GM12878 (cell line): Measurements from ENCODE around the gene CEP89. TPM values are rescaled to one million over a fixed set of nuclear protein-coding genes. Genes with fewer than 3 reads are reported as not detected.

ENCODE experiments used
- ATAC-seq: fragments of 200-7000 bp; cut with Tn5 transposase; 3 replicates; pipeline ENCODE4 v1.9.1; 2020; ENCODE audit warnings: mild to moderate bottlenecking, moderate library complexity
- BruUV-seq: library from RNA; stranded (reverse); fragments of 400-500 nt; replicated peaks from 2 replicates; lab custom pipeline; 2021; lab: Mats Ljungman, UMichigan
- CTCF ChIA-PET: fragments of 300-600 bp; sonication (Branson Sonifier 250); formaldehyde crosslinking; extraction: SDS; loops from one replicate; lab custom pipeline; 2021; ENCODE audit warnings: inconsistent platforms; lab: Yijun Ruan, JAX
- POLR2A ChIA-PET: fragments of 350-600 bp; formaldehyde crosslinking; extraction: SDS; loops from one replicate; lab custom pipeline; 2021; ENCODE audit warnings: inconsistent platforms; lab: Charles Lee
- RAD21 ChIA-PET: fragments of 300-600 bp; sonication (Branson Sonifier 250); formaldehyde crosslinking; loops from one replicate; lab custom pipeline; 2023; ENCODE audit warnings: antibody characterized with exemption; ENCODE audit not compliant: unreplicated experiment; lab: Charles Lee
- SMC1A ChIA-PET: fragments of 300-600 bp; sonication (Branson Sonifier 250); formaldehyde crosslinking; loops from one replicate; lab custom pipeline; 2023; ENCODE audit not compliant: unreplicated experiment, uncharacterized antibody; lab: Charles Lee
- DNase-seq: peaks from one replicate; pipeline ENCODE4 v3.0.0-alpha.2; 2011; ENCODE audit warnings: low read depth, low spot score
- FAIRE-seq: peaks from 3 replicates; lab custom pipeline; 2011; peaks lifted over from hg19 to GRCh38; lab: Jason Lieb, UNC
- H2AFZ ChIP-seq: 2 replicates; pipeline ENCODE4 v1.6.0; 2011; ENCODE audit warnings: low read depth, low read length, control low read depth; ENCODE audit not compliant: control insufficient read depth
- H3K27ac ChIP-seq: 2 replicates; pipeline ENCODE4 v1.5.1; 2011; ENCODE audit warnings: control low read depth; ENCODE audit not compliant: control insufficient read depth, insufficient read depth
- H3K27me3 ChIP-seq, 2 experiments: replicated peaks in 1 of 2; 2 replicates each; pipeline versions ENCODE4 v1.6.0 to v1.6.1; 2011; ENCODE audit warnings: low read length in 1 of 2; ENCODE audit not compliant: control insufficient read depth in 2 of 2, insufficient read depth in 2 of 2
- H3K36me3 ChIP-seq, 2 experiments: 2 replicates each; pipeline ENCODE4 v1.5.1; 2011; ENCODE audit warnings: low read length in 1 of 2; ENCODE audit not compliant: control insufficient read depth in 2 of 2, insufficient read depth in 2 of 2
- H3K4me1 ChIP-seq: 2 replicates; pipeline ENCODE4 v1.6.1; 2011; ENCODE audit warnings: mild to moderate bottlenecking, low read length, moderate library complexity, mixed read lengths; ENCODE audit not compliant: control insufficient read depth, insufficient read depth
- H3K4me2 ChIP-seq: 2 replicates; pipeline ENCODE4 v1.6.0; 2011; ENCODE audit warnings: control low read depth; ENCODE audit not compliant: control insufficient read depth, insufficient read depth
- H3K4me3 ChIP-seq: fragments of 200-600 bp; sonication (generic); 2 replicates; pipeline ENCODE4 v1.5.1; 2016
- H3K79me2 ChIP-seq: 2 replicates; pipeline ENCODE4 v1.6.0; 2011; ENCODE audit warnings: low read length; ENCODE audit not compliant: control insufficient read depth, insufficient read depth
- H3K9ac ChIP-seq: 2 replicates; pipeline ENCODE4 v1.8.0; 2011; ENCODE audit warnings: low read length, control low read depth, mixed read lengths; ENCODE audit not compliant: control insufficient read depth, insufficient read depth
- H3K9me3 ChIP-seq: replicated peaks from 3 replicates; pipeline ENCODE4 v1.5.1; 2011; ENCODE audit warnings: mild to moderate bottlenecking, low read length; ENCODE audit not compliant: control insufficient read depth, insufficient read depth
- H4K20me1 ChIP-seq: 2 replicates; pipeline ENCODE4 v1.6.0; 2011; ENCODE audit not compliant: control insufficient read depth, insufficient read depth
- HDAC2 ChIP-seq: fragments of 200-600 bp; sonication (generic); IDR thresholded peaks from 2 replicates; pipeline ENCODE4 v1.6.1; 2017
- MXI1 ChIP-seq: fragments of 150-350 bp; IDR thresholded peaks from 2 replicates; pipeline ENCODE4 v1.6.1; 2011; ENCODE audit warnings: low read depth, mild to moderate bottlenecking, inconsistent platforms, low read length, improper control_type of control experiment
- RCOR1 ChIP-seq: conservative IDR thresholded peaks from 2 replicates; pipeline ENCODE4 v1.6.1; 2012; ENCODE audit warnings: low read depth, low read length, improper control_type of control experiment
- RELB ChIP-seq: fragments of 450-650 bp; IDR thresholded peaks from 2 replicates; pipeline ENCODE4 v1.6.1; 2017; ENCODE audit warnings: low read depth, mild to moderate bottlenecking, moderate library complexity
- WGBS: methylation state at CpG from one replicate; pipeline ENCODE4 v1.1.6; 2016; ENCODE audit warnings: low lambda C conversion rate; ENCODE audit not compliant: insufficient replicate concordance, insufficient coverage; ENCODE audit errors: missing lambda C conversion rate; 5-methylcytosine and 5-hydroxymethylcytosine counted together
- in situ Hi-C: fragments of 300-500 bp; cut with MboI; formaldehyde crosslinking; loops from 9 replicates; pipeline ENCODE4 v1.14.3; 2018; ENCODE audit warnings: mixed read lengths
- intact Hi-C: fragments of 100-400 bp; cut with micrococcal nuclease; formaldehyde crosslinking; loops from one replicate; pipeline ENCODE4 v1.14.2; 2022; ENCODE audit not compliant: unreplicated experiment
- polyA plus RNA-seq, 11 experiments: library from polyadenylated mRNA; depleted of rRNA in 4 of 11; unstranded in 6 of 11; stranded (reverse) in 5 of 11; fragments of >200 nt; fragmentation: Nextera tagmentation in 4 of 11; fragmentation: Illumina TruSeq in 1 of 11; extraction: Ambion mirVana in 4 of 11; extraction: Trizol in 1 of 11; gene quantifications; 1 replicate in 1 of 11; 2 replicates in 10 of 11; pipeline versions ENCODE4 v1.2.1 to v1.2.3, GENCODE V29; 2011 to 2016; ENCODE audit warnings: inconsistent platforms in 2 of 11, missing spikeins in 2 of 11, low read depth in 1 of 11
- total RNA-seq, 4 experiments: library from RNA; depleted of rRNA in 3 of 4; stranded (reverse); fragments of >200 nt in 3 of 4; fragmentation: Illumina TruSeq in 1 of 4; extraction: Trizol in 1 of 4; gene quantifications; 2 replicates each; pipeline versions ENCODE4 v1.2.1 to v1.2.3, GENCODE V29; 2013 to 2021

The CEP89 gene
- total and polyA plus RNA-seq, 10 of the 15 experiments (the other 5 are each of a cell fraction or from before 2014, with no cell fraction given), result 6.0 to 19.3 (median 10.2) TPM

DNA sequence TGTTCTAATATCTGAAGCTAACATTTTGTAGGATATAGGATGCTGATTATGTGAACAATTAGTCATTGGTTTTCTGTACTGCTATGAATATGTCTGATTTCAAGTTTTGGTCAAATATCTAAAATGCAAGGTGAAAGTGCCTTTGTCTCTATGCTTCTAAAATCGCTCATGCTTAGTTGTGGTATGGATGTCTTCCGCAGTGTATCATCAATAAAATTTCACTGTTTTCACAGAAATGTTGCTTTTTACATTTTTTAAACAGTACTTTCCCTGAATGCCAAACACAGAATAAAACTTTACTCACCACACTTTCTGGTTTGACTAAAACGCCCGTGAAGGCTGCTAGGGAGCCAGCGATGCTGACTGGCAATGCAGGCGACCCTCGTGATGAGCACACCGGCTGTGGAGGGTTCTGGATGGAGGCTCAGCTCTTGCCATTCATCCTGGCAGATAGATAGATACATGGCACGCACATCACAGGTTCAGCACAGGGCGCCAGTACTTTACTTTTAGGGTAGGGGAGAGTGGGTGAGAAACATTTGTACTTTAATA, 142.3 kb downstream of the CEP89 start:
- ChIA-PET CTCF (interaction anchor here (1.7 kb wide), 1 partner anchor 10 kb away, joined by 3 read pairs; no protein-coding TSS in a partner anchor), SMC1A (interaction anchor here (0.8 kb wide), 1 partner anchor 260 kb away, joined by 4 read pairs; no protein-coding TSS in a partner anchor), POLR2A (no interaction called here), RAD21 (no interaction called here)
- in situ Hi-C loops, result no loop called here
- Histone ChIP-seq H3K9ac (no peak overlapping the region), H3K4me1 (no peaks in the 10 kb centered on the region), H3K9me3 (no peaks in the 10 kb centered on the region), H4K20me1 (no peaks in the 10 kb centered on the region), H3K27me3 (no peaks in the 10 kb centered on the region), H2AFZ (no peak overlapping the region), H3K36me3 (no peaks in the 10 kb centered on the region), H3K79me2 (no peaks in the 10 kb centered on the region), H3K4me2 (no peak overlapping the region), H3K27ac (no peak overlapping the region), H3K4me3 (no peak overlapping the region)
- intact Hi-C loops, result no loop called here
- DNase-seq (no peak), FAIRE-seq (no peak), ATAC-seq (no peak)
- no TSS peak for BruUV-seq
- 54% methylated on average over 10 of the region's 10 CpGs for WGBS
- TF ChIP-seq RCOR1, result no peak
- no peak for TF ChIP-seq HDAC2

DNA sequence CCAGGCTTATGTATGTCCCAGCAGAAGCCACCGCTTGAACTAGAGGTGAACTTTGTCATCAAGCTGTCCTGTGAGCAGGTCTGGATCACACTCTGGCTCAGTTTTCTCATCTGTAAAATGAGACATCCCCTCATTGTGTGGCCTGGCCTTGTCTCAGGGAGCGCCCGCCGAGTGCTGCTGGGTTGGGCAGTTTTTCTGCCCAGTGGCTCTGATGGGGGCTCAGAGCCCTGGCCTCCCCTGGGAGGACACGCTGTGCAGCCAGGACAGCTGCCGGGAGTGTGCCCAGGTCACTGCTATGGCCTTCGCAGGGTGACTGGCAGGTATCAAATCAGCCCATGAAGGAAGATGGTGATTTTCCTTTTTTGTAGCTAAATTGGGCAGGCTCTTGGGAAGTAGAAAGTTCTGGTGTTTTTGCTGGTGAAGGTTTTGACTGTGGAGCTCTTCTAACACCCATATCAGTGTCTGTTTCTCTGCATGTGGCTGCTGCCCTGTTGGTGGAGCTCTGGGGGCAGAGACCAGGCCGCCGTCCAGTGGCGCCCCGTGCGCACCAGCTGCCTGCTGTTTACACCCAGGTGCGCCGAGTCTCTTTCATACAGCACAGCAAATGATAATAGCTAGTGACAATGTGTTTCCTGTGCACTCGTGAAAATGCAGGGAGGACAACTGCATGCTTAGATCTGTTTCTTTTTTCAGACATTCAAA, 143.0 kb downstream of the CEP89 start:
- BruUV-seq, result no TSS peak
- CTCF ChIA-PET, result interaction anchor here (1.7 kb wide), 1 partner anchor 9 kb away, joined by 3 read pairs; no protein-coding TSS in a partner anchor
- TF ChIP-seq MXI1 (no peak), RELB (no peak)
- SMC1A ChIA-PET, result interaction anchor here (0.8 kb wide), 1 partner anchor 259 kb away, joined by 4 read pairs; no protein-coding TSS in a partner anchor
- Histone ChIP-seq H3K36me3 (no peaks in the 10 kb centered on the region), H3K79me2 (no peaks in the 10 kb centered on the region), H3K4me2 (no peak overlapping the region), H3K27ac (no peak overlapping the region), H3K4me1 (no peaks in the 10 kb centered on the region), H3K9me3 (no peaks in the 10 kb centered on the region), H4K20me1 (no peaks in the 10 kb centered on the region), H3K9ac (no peak overlapping the region), H3K27me3 (no peaks in the 10 kb centered on the region; a peak in 1 of 4 replicates), H3K4me3 (no peak overlapping the region), H2AFZ (no peak overlapping the region)
- RAD21 ChIA-PET, result no interaction called here
- DNase-seq (no peak), ATAC-seq (no peak), FAIRE-seq (no peak)
- in situ Hi-C loops (no loop called here), intact Hi-C loops (no loop called here)
- WGBS, result 86% methylated on average over 15 of the region's 15 CpGs
- POLR2A ChIA-PET, result no interaction called here
